Thoracic aorta (tissue), 2 donors: ENCODE data around the gene DCHS1. TPM values are rescaled to one million over a fixed set of nuclear protein-coding genes. Genes with fewer than 3 reads are reported as not detected.

Source experiments
- ATAC-seq: fragments of 150-250 bp; one replicate; pipeline ENCODE4 v1.8.0; 2017; ENCODE audit warnings: low read depth; ENCODE audit not compliant: insufficient number of reproducible peaks, low FRiP score
- DNase-seq: peaks from one replicate; pipeline ENCODE4 v3.0.0-alpha.2; 2020; ENCODE audit warnings: low spot score
- H3K27ac ChIP-seq, 2 donors: fragments of 200-600 bp; sonication (generic); 1 replicate in 1 of 2; 2 replicates in 1 of 2; pipeline ENCODE4 v1.5.1; 2016; ENCODE audit warnings: mild to moderate bottlenecking in 2 of 2, moderate library complexity in 2 of 2
- H3K27me3 ChIP-seq: fragments of 200-600 bp; sonication (generic); replicated peaks from 2 replicates; pipeline ENCODE4 v1.6.0; 2016; ENCODE audit warnings: mild to moderate bottlenecking; ENCODE audit not compliant: insufficient read depth
- H3K36me3 ChIP-seq: fragments of 200-600 bp; sonication (generic); one replicate; pipeline ENCODE4 v1.5.1; 2016
- H3K4me1 ChIP-seq, 2 donors: fragments of 200-600 bp; sonication (generic); 1 replicate in 1 of 2; 2 replicates in 1 of 2; pipeline versions ENCODE4 v1.5.1 to v1.6.0; 2016; ENCODE audit warnings: low read depth in 2 of 2, mild to moderate bottlenecking in 1 of 2; ENCODE audit not compliant: control insufficient read depth in 1 of 2
- H3K4me3 ChIP-seq: fragments of 200-600 bp; sonication (generic); 2 replicates; pipeline ENCODE4 v1.5.1; 2016; ENCODE audit warnings: mild to moderate bottlenecking
- H3K9me3 ChIP-seq: fragments of 200-600 bp; sonication (generic); 2 replicates; pipeline ENCODE4 v1.5.1; 2016
- total RNA-seq, 2 donors: library from RNA; depleted of rRNA; stranded (reverse); fragments of >200 nt; gene quantifications; one replicate each; pipeline versions ENCODE4 v1.1.0 to v1.2.3, GENCODE V29; 2016
- TF ChIP-seq, protein P1 (sequence below): fragments of 200-600 bp; sonication (generic); IDR thresholded peaks from one replicate; pipeline ENCODE4 v1.5.1; 2019; ENCODE audit warnings: antibody characterized with exemption

Gene DCHS1
- total RNA-seq, 2 donors from 2014 or later, result 62.3 to 73.5 TPM

DNA sequence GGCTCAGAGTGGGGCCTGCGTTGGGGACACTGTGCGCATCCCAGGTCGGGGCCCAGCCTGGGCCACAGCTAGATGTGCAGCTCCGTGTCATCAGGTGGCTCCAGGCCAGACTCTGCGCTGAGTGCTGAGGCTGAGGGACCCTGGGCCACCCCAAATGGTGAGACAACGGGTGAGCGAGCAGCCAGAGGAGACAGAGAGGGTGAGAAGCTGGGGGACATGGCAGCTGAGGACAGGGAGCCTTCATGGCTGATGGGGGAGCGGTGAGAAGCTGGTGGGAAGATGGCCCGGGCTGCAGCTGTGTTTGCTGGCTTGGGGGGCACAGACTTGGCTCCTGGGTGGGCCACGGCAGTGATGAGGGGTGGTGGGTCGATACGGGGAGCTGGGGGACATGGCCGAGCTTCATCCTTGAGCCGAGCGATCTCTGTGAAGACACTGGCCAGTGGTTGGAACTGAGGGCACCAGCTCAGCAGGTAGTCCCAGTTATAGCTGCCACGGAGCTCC, 33.8 kb downstream of the DCHS1 start:
- TF ChIP-seq, protein P1, sequence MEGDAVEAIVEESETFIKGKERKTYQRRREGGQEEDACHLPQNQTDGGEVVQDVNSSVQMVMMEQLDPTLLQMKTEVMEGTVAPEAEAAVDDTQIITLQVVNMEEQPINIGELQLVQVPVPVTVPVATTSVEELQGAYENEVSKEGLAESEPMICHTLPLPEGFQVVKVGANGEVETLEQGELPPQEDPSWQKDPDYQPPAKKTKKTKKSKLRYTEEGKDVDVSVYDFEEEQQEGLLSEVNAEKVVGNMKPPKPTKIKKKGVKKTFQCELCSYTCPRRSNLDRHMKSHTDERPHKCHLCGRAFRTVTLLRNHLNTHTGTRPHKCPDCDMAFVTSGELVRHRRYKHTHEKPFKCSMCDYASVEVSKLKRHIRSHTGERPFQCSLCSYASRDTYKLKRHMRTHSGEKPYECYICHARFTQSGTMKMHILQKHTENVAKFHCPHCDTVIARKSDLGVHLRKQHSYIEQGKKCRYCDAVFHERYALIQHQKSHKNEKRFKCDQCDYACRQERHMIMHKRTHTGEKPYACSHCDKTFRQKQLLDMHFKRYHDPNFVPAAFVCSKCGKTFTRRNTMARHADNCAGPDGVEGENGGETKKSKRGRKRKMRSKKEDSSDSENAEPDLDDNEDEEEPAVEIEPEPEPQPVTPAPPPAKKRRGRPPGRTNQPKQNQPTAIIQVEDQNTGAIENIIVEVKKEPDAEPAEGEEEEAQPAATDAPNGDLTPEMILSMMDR, result no peak
- no peak for ATAC-seq
- no peak overlapping the region for H3K4me3 ChIP-seq

DNA sequence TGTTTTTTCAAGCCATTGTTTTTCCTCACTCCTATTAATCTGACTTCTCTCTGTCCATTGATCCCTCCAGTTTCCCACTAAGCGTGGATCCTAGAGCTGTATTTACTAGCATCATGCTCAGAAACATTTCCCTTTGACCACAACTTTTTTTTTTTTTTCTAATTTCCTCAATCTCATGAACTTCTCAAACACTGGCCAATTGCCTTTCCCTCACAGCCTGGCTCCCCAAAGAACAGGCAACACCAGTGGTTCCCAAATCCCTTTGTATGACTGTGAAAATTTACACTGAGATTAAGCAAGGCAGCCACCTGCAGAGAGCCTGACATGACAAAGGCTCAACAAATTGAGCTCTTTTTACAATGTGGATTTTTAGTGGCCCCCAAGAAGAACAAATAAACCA, 35.0 kb downstream of the DCHS1 start:
- no peak for DNase-seq
- TF ChIP-seq, protein P1, result no peak
- ATAC-seq, result no peak
- H3K27ac ChIP-seq, result no peak overlapping the region
- peaks cover 18% of the 10 kb centered on the region for H3K36me3 ChIP-seq
- peaks cover 13 to 23% of the 10 kb centered on the region in 2 donors for H3K4me1 ChIP-seq
- H3K9me3 ChIP-seq, result no peaks in the 10 kb centered on the region
- no peak overlapping the region for H3K4me3 ChIP-seq
- H3K27me3 ChIP-seq, result no peaks in the 10 kb centered on the region

More for the DNA sequence above, 33.8 kb downstream of the DCHS1 start:
- Histone ChIP-seq H3K9me3 (no peaks in the 10 kb centered on the region), H3K4me1 (peaks cover 13 to 23% of the 10 kb centered on the region in 2 donors), H3K27ac (no peak overlapping the region), H3K36me3 (peaks cover 23% of the 10 kb centered on the region), H3K27me3 (no peaks in the 10 kb centered on the region)
- no peak for DNase-seq

DNA sequence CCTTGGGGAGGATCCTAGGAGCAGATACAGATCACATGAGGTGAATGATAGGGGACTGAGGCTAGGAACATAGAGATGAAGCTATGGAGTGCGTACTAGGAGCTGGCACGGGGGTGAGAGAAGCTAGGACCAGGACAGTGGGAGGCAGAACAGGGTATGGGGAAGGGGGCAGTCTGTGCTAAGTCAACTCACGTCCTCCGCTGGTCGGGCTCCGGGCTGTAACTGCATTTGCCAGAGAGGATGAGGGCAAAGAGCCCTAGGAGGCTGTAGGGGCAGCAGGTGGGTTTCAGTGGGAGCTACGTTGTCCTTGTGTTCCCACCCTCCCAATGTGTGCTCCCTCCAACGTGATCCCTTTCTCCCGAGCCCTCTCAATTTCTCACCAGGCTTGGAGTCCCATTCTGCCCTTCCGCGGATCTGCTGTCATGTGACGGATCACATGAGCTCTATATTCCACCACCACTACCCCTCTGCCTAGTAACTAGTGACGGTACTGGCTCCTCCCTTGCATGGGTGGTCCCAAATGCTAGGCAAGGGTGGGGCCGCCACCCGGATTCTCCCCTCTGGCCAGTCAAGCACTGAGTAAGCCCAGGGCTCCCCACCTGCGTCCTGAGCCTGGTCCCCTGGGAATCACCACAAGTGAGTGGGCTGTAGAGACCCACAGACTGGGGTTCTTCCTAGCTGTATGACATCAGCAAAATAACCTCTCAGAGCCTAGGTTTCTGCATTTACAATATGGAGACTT, 36.4 kb downstream of the DCHS1 start, which contains the start of gene TPP1:
Gene TPP1, minus strand, starts transcription at position 419 of the 742 bp plus-strand sequence. Its CDS starts 22 bp downstream, at position 397.
- TF ChIP-seq, protein P1, result no peak
- Histone ChIP-seq H3K4me3 (peak within 1 kb of the TSS; percentile 93), H3K4me1 (peaks cover 13 to 23% of the 10 kb centered on the region in 2 donors), H3K27ac (peak within 1 kb of the TSS; percentile 75 to 80), H3K27me3 (no peaks in the 10 kb centered on the region), H3K36me3 (peaks cover 11% of the 10 kb centered on the region), H3K9me3 (no peaks in the 10 kb centered on the region)
- peak; percentile 98 for ATAC-seq
- peak; percentile 93 for DNase-seq

DNA sequence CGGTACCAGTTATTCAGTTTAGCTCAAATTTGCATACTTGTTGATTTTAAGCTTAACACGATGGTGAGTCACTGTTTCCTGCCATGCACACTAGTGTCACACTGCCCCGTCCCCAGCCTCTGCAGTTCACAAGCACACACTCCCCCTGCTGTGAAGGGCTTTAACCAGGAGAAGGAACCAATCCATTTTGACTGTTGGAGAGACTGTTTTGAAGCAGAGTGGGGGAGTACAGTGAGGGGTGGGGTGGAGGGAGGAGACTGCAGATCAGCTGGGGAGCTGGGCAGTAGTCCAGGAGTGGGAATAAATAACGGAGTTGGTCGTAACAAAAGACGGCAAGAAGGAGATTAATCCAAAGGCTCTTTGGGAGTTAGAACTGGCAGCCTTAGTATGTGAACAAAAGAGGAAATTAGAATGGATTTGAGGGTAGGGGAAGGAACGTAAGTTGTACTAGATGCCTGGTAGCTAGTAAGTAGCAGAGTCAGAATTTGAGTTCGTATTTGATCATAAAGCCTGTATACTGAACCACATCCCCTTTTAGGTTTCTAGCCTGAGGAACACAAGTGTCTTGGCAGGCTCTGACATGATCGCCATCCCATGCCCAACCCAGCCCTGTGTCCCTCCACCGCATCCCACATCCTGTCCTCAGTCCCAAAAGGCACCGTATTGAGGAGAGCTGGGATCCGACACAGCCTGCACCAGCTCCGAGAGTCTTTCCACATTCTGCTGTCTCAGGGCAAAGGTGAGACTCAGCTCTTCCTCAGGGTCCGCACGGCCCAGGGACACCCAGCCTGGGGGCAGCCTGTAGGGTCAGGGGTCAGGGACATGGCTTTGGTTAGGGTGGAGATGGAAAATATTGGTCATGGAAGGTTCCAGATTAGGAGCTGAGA, 37.2 kb downstream of the DCHS1 start:
- TF ChIP-seq, protein P1, result no peak
- ATAC-seq, result peak; percentile 10
- no peak for DNase-seq
- peaks cover 17 to 26% of the 10 kb centered on the region in 2 donors for H3K4me1 ChIP-seq
- H3K27me3 ChIP-seq, result no peaks in the 10 kb centered on the region
- H3K36me3 ChIP-seq, result peaks cover 11% of the 10 kb centered on the region
- peak overlapping the region; percentile 93 for H3K4me3 ChIP-seq
- no peaks in the 10 kb centered on the region for H3K9me3 ChIP-seq
- H3K27ac ChIP-seq, result peak overlapping the region; percentile 75 to 80
